Sciatic nerve (tissue), 2 donors: ENCODE measurements around the gene EIPR1. TPM values are rescaled to one million over a fixed set of nuclear protein-coding genes. Genes with fewer than 3 reads are reported as not detected.
A peak's percentile ranks its signal among the peaks of the same experiment; 100 is the strongest.

Source experiments
- ATAC-seq: fragments of 200-7000 bp; cut with Tn5 transposase; one replicate; pipeline ENCODE4 v1.9.1; 2020; ENCODE audit warnings: mild to moderate bottlenecking, moderate library complexity
- DNase-seq: peaks from one replicate; pipeline ENCODE4 v3.0.0-alpha.2; 2020; ENCODE audit warnings: low spot score
- intact Hi-C: fragments of 100-400 bp; cut with DNase I; formaldehyde crosslinking; loops from one replicate; pipeline ENCODE4 v1.14.2; 2022
- total RNA-seq: library from RNA; stranded (reverse); fragmentation: NEBNext Ultra II Directional; extraction: Animal tissue kit (Norgen Biotek cat#: 25700); gene quantifications from one replicate; pipeline ENCODE4 v1.2.1, GENCODE V29; 2021
- donor health status: DM: no; HTN: no; CAD: no.
- donor health status: DM: no; HTN: no; CAD: no.

Gene EIPR1
- total RNA-seq, 1 donor from 2014 or later: 14.7 TPM

DNA sequence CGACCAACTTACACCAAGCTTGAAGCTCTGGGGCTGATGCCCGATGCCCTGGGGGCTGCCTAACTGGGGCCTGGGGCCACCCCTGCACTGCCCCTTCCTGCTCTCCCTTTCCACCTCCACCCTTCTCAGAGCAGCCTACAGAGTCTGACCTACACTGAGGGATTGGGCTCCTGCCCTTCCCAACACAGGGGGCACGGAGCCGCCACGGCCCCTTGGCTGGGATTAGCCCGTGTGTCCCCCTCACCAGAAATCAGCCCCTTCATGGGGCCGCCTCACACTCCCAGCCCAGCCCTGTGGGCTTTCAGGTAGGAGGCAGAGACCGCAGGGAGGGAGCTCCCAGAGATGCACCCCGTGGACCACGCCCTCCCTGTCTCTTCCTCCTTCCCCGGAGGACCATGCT is 198.0 kb downstream of the EIPR1 start:
- no peak for DNase-seq
- intact Hi-C loops: no loop called here

DNA sequence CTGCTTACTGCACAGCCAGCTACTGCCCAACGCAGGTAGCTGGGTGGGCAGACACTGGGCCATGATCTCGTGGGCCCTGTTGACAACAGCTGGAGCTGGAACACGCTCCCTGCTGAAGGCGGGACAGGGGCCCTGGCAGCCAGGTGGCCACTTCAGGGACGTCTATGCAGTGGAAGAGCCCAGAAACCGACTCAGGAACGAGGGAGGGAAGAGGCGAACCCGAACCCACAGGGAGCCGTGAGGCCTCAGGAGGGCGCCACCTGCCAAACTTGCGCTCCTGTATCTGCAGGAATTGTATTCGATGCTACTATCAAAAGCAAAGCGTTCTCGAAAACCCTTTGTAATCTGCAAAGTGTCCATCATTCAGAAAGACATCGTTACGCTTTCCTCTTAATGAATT is 198.4 kb downstream of the EIPR1 start:
- intact Hi-C loops: no loop called here
- no peak for DNase-seq

More for the DNA sequence above, 198.0 kb downstream of the EIPR1 start:
- no peak for ATAC-seq

DNA sequence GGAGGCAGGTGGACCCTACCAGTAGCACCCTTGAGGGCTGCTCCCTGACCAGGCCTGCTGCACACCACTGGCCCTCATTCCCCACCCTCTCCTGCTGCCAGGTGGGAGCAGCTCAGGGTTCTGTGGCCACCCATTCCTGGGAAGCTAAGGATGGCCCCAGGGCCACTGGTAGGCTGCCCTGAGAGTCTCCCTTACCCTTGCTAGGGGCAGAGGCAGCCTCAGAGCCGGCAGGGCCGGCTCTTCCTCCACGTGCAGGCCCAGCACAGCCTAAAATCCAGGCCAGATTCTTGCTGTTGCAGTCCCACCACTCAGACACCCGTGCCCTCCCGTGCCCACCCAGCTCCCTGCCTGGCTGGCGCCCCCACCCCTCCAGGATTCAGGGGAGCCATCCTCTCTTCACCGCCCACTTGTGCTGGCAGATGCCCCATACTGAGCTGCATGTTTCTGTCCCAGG is 199.0 kb downstream of the EIPR1 start:
- intact Hi-C loops: no loop called here
- DNase-seq (no peak), ATAC-seq (no peak)

More for the DNA sequence above, 198.4 kb downstream of the EIPR1 start:
- ATAC-seq: no peak

DNA sequence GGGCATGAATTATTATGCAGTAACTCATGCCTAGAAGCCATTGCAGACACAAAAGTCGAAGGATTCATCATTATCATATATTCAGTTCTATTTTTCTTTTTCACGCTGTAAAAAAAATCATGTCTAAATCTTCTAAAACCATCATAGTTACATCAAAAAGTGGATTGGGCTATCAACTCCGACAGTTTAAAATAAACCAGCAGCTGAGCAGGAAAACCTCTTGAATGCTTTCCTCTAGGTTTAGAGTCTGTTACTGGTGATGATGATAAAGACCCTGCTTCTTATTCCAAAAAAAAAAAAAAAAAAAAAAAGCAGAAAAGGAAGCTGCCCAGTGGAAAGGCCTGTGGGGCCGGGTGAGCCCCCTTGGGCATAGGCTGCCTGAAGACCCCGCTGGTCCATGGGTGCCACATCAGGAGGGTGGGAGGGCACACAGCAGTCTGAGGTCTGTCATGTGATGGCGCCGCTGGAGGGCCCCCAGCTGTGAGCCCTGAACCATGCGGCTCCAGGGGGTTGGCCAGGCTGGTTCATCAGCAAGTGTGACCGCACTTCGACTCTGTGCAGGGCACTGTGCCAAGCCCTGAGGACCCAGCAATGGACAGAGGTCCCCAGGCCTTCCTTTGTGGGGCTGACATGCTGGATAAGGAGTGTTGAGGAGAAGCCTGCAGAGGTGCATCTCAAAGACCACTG is 199.6 kb downstream of the EIPR1 start:
- DNase-seq (no peak), ATAC-seq (no peak)
- intact Hi-C loops: no loop called here

DNA sequence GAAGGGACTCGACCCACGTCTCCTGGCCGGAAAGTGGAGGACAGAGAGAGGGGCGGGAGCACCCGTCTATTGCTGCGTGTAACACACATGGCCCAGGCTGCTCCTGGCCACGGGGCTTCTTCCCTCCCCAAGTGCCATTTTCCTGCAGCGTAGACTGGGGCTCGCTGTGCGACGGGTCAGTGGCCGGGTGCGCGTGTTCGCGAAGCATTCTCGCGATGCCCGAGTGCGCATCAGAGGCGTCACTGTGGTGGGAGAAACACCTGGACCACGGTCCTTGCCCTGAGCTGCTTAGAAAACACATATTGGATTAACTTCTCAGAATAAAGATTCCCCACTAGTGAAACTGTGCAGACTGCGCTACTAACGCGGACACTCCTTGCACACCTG is 200.8 kb downstream of the EIPR1 start:
- ATAC-seq (no peak), DNase-seq (no peak)
- intact Hi-C loops: no loop called here

DNA sequence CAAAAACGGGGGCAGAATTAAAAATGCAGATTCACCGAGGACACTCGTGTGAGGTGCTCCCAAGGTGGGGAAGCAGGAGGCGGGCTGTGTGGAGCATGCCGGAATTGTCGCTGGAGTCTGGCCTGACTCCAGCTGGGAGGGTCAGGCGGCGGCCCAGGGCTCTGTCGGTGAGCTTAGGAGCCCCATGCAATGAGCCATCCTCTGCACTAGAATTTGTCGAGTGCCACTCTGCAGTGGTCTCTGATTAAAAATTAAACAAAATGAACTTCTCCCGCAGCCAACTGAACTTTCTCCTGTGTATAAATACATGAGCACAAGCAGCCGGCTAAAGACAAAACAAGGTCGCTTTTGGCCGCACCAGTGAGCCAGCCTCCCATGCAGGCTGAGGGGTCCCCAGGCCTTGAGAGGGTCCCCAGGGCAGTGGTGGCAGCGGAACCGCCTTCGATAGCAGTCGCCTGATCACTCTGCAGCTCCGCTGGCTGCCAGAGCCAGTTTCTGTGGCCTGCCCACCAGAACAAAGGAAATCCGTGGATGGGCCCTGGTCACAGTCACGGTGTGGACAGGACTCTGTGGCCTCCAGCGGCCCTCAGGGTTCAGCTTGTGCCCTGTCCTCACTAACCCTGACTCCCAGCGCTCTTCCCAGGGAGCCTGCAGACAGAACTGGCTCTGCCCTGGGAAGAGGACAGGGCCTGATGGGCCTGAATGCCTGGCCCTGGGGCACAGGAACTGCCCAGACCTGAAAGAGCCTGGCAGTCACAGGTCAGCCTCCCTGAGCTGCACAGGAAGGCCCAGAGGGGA is 201.3 kb downstream of the EIPR1 start:
- ATAC-seq: no peak
- intact Hi-C loops: no loop called here
- DNase-seq: no peak

DNA sequence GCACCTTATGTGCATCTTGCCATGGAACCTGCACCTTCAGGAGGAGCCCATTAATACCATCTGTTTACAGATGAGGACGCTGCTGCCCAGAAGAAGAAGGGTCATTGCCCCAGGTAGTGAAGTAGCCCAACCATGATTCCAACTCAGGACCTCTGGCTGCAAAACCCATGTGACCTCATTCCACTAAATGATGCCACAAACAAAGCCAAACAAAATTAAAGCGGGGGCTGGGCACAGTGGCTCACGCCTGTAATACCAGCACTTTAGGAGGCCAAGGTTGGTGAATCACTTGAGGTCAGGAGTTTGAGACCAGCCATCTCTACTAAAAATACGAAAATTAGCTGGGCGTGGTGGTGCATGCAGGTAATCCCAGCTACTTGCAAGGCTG is 202.1 kb downstream of the EIPR1 start:
- ATAC-seq (no peak), DNase-seq (no peak)
- intact Hi-C loops: no loop called here

DNA sequence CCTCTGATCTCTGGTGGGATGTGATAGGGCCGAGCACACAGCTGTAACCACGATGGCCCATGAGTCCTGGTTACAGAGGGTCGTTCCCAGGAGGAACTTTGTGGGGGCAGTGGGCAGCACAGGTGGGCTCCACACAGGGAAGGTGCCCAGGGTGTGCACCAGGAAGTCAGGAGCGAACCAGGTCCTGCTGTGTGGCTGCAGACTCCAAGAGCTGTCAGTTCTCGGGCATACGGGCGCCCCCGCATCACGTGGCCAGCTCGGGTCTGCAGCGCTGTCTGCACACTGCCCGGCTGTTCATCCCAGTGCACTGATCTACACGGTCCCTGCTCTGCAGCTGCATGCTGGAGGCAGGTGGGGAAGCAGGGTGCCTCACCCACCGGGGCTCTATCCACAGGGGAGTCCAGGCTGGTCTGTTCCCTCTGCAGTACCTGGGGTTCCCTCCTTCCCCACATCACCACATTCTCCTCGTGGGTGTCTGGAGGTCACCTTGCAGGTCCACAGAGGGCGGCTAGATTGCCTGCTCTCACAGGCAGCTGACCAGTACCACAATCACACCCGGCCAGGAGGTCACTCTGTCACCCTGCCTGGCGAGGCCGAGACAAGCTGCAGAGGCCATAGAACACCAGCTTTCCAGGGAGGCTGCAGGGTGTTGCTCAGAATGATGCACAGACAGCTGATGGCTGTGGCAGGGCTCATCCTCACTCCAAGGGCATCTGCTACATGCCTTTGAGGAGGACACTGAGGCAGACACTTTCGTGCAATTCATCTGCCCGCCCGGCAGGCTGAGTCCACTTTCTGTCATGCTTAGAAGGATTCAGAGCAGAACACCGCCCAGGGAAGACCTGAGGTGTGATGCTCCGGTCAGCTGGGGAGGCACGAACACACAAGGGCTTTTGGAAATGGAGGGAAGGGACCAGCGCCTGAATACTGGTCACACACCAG is 202.7 kb downstream of the EIPR1 start:
- intact Hi-C loops: no loop called here
- DNase-seq: no peak
- no peak for ATAC-seq

DNA sequence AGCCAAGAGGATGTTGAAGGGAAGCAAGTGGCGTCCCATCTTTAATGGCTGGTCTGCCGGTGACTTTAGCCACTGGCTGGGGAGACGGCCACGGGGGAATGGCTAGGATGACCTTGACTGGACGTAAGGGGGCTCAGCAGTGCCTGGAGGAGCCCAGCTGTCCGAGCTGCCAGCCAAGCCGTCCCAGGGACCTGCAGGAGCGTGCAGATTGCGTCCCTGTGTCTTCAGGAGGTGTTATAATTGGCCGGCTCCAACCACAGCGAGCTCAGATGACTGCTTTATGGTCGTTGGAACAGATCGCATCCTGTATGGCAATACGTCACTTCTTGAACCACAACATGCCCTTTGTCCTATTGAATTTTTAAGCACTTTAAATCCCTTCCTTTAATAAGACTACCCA is 204.6 kb downstream of the EIPR1 start:
- ATAC-seq: no peak
- intact Hi-C loops: no loop called here
- DNase-seq: no peak

DNA sequence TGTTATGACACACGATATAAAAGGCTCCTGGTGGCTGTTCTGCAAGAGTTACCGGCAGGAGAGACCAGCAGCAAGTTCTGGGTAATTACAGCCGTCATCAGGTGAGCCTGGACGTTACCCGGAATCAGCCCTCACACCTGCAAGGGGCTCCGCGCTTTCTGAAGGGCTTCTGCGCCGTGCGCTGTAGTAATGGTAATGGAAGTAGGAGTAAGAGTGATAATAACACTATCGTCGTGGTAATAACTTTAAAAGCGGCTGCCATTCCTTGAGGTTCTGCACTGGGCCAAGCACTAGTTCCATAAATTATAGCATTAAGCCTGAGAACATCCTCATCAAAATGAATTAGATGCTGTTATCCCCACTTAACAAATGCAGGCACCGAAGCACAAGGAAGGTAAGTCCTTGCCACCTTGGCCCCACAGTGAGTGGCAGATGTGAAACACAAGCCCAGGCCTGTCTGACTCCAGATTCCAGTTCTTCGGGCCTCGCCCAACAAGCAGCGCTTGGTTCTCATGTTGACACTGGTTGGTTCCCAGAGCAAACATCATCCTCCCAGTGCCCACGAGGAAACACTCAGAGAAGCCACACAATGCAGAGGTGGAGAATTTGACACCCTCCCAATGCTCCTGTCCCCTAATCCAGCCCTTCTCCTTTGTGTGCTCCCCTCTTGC is 205.2 kb downstream of the EIPR1 start:
- intact Hi-C loops: no loop called here
- DNase-seq (no peak), ATAC-seq (no peak)

DNA sequence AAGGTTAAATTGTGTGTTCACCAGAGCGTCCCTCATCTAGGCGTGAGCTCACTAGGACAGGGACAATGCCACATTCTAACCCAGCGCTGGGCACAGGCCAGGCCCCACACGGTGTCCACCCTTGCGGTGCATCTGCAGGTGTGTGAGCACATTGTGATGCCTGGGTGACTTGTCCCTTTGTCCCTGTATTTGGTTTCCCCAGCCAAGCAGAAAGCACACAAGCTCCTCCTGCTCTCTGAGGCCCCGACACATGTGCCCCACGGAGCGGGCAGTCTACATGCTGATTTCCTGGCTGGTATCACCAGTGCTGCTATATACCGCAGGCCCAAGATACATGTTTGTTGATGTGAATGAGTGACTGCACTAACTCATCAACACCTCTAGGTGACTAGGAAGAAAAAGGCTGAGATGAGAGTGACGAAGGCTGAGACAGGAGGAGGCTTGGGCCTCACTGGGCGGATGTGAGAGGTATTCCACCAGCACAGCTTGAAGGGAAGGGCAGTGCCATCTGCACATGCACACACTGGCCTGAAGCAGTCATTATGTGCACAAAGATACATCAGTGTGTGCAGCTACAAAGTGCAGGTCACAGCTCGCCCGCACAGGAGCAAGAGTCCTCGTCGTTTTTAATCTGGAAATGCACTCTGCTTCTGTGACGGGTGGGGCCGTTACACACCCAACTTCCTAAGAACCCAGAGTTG is 205.9 kb downstream of the EIPR1 start:
- DNase-seq (no peak), ATAC-seq (no peak)
- intact Hi-C loops: no loop called here

DNA sequence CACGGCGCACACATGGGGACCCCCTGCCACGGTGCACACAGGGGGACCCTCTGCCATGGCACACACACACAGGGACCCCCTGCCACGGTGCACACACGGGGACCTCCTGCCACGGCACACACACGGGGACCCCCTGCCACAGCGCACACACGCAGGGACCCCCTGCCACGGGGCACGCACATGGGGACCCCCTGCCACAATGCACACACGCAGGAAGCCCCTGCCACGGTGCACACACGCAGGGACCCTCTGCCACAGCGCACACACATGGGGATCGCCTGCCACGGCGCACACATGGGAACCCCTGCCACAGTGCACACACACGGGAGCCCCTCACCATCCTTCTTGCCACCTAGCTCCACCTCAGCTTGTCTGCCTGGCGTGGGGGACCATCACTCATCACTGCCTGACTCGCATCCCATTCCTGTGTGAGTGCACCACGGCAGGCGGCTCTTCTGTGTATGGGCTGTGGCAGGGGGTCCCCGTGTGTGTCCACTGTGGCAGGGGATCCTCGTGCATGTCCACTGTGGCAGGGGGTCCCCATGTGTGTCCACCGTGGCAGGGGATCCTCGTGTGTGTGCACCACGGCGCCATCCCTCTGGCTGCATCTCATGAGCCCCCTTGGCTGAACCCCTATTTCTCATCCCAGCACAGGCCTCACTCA is 206.7 kb downstream of the EIPR1 start:
- no peak for ATAC-seq
- intact Hi-C loops: no loop called here
- no peak for DNase-seq

DNA sequence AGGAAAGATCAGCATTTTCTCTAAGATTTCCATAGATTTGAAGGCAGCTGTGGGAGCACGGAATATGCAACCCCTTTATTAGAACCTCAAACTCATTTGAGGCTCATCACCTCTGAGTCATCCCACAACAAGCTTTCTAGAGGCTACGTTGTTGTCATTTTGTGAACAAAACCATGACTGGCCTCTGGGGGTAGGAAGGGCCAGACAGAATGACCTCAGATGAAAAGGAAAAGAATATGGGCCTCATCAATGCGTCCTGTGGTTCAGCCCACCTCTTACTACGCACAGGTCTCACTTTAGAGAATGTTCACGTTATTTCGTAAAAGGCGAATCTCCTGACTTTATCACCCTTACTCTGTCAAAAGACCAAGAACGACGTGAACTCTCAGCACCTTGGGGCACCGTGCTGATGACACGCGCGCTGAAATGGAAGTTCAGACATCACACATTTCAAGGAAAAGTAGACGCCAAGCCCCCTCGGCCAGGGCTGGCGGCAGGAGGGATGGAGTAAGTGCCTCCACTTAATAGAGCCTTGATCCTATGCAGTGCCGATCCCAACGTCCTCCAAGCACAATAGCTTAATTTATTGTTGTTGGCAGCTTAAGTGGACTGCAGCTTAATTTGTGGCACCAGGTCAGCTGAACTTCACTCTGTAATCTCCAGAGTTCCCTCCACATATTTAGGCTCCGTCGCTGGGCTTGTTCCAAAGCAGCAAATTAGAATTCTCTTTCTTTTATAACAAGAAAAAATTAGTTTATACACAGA is 208.3 kb downstream of the EIPR1 start:
- DNase-seq (no peak), ATAC-seq (no peak)
- intact Hi-C loops: no loop called here

DNA sequence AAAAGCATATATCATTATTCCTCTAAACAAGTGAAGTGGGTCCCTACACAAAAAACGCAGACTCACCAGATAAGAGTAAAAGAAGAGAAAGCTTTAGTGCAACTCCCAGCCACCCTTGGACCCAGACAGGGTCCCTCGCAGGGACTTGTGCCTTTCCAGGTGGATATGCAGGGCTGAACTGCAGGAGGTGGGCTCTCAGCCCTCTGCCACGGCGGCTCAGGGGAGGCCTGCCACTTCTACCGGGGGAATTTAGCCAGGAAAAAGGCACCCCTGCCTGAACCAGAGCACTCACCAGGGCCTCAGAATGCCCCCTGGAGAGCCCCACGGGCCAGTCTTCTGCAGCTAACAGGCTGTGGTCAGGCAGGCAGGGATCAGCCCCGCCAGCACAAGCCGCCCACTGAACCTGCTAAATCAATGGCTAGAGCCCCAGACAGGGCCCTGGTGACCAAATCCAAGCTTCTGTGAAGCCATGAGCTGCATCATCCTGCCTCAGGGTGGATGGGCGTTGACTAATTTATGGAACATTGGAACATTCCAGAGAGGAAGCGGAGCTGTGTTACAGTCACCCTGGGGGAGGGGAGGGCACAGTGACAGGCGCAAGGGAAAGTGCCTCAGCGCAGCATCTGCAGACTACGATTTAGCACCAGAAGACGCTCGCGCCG is 209.3 kb downstream of the EIPR1 start:
- intact Hi-C loops: no loop called here
- DNase-seq: peak; percentile 31
- ATAC-seq: no peak

DNA sequence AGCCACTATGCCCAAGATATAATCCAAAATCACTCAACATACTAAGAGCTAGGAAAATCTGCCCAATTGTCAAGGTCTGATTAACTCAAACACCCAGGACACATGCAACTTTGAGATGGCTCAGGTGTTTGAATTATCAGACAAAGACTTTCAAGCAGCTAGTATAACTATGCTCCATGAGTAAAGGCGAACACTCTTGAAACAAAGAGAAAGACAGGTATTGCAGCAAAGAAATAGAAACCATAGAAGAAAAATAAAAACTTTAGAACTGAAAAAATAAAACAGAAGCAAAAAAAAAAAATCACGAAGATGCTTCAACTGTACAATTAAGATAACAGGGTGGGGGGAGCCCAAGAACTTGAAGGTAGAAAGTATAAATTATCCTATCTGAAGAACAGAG is 214.2 kb downstream of the EIPR1 start:
- ATAC-seq (no peak), DNase-seq (no peak)
- intact Hi-C loops: no loop called here

DNA sequence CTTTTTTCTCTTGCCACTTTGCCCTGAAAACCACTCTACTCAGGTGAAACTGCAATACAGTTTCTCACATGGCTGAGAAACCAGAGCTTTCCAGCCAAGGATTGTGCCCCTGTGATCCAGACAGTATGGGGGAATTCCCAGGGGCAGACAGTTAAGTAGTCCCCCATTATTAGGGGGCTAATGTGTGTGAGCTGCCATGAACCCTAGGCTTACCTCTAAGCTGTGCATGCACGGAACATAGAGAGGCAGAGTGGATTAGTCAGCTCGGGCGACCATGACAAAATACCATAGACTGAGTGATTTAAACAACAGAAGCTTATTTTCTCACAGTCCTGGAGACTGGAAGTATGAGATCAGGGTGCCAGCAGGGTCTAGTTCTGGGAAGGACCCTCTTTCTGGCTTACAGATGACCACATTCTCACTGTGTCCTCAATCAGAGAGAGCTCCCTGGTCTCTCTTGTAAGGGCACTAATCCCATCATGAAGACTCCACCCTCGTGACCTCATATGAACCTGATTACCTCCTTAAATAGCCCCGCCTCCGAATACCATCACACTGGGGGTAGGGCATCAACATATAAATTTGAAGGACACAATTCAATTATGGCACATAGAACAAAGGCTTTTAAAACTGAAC is 215.1 kb downstream of the EIPR1 start:
- intact Hi-C loops: no loop called here
- ATAC-seq (no peak), DNase-seq (no peak)
